ENCODE measurements around the gene IL6ST.

IL6ST gene

DNA sequence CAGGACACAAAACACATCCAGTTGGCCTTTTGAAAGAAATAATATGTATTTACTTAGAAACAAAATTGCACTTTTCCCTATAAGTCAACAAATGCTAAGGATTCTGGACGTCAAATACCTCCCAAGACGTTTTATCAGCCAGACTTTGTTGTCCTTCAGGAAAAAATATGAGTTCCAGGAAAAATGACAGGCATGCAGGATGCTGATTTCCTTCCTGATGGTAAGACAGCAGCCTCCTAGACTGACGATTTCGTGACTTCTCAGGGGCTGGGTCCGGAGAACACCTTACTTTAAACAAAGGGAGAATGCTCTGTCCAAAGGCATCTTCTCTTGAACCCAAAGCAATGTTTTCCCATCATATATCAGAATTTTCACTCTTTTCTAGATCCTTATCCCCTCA is 69.1 kb downstream of the IL6ST start:
- TF ChIP-seq, protein P1, sequence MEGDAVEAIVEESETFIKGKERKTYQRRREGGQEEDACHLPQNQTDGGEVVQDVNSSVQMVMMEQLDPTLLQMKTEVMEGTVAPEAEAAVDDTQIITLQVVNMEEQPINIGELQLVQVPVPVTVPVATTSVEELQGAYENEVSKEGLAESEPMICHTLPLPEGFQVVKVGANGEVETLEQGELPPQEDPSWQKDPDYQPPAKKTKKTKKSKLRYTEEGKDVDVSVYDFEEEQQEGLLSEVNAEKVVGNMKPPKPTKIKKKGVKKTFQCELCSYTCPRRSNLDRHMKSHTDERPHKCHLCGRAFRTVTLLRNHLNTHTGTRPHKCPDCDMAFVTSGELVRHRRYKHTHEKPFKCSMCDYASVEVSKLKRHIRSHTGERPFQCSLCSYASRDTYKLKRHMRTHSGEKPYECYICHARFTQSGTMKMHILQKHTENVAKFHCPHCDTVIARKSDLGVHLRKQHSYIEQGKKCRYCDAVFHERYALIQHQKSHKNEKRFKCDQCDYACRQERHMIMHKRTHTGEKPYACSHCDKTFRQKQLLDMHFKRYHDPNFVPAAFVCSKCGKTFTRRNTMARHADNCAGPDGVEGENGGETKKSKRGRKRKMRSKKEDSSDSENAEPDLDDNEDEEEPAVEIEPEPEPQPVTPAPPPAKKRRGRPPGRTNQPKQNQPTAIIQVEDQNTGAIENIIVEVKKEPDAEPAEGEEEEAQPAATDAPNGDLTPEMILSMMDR (conservative IDR thresholded peaks at IDR 0.05; ENCODE audit: control insufficient read depth, insufficient read depth, low read depth, low read length): no peak
- DNase-seq (ENCODE audit: low read depth): no peak
- no peak overlapping the region for H3K4me3 ChIP-seq (ENCODE audit: control insufficient read depth, low read depth, low read length)

DNA sequence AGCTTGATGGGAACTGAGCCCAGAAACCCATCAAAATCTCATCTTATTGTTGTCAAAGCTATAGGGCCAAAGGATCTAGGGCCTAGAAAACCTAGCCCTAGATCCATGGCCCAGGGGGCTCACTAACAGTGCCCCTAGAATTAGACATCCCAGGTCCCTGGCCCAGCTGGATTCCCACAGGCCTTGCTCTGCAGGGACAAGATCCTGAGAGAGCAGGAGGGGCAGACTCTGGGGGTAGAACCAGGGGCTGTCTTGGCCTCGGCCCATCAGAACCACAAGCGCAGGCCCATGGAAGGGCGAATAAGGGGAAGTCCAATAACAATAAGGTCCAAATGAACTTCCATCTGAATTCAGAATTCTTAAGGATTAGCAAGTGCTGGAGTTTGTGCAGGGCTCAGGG is 69.6 kb downstream of the IL6ST start:
- DNase-seq (ENCODE audit: low read depth): no peak
- no peak overlapping the region for H3K4me3 ChIP-seq (ENCODE audit: control insufficient read depth, low read depth, low read length)
- TF ChIP-seq, protein P1 (conservative IDR thresholded peaks at IDR 0.05; ENCODE audit: control insufficient read depth, insufficient read depth, low read depth, low read length): no peak

DNA sequence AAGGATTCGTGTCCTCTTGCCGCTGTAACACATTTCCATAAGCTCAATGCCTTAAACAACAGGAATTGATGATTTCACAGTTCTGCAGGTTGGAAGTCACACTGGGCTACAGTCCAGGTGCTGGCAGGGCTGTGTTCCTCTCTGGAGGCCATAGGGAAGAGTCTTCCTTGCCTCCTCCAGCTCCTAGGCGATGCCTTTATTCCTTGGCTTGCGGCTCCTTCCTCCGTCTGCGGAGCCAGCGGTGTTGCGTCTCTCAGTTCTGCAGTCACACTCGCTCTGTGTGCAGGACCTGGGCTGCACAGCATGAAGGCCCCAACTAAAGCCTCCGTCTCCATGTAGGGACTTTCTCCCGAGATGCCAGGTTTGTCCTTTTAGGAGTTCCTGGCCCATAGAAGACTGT is 70.0 kb downstream of the IL6ST start:
- H3K4me3 ChIP-seq (ENCODE audit: control insufficient read depth, low read depth, low read length): no peak overlapping the region
- TF ChIP-seq, protein P1 (conservative IDR thresholded peaks at IDR 0.05; ENCODE audit: control insufficient read depth, insufficient read depth, low read depth, low read length): no peak
- DNase-seq (ENCODE audit: low read depth): no peak

DNA sequence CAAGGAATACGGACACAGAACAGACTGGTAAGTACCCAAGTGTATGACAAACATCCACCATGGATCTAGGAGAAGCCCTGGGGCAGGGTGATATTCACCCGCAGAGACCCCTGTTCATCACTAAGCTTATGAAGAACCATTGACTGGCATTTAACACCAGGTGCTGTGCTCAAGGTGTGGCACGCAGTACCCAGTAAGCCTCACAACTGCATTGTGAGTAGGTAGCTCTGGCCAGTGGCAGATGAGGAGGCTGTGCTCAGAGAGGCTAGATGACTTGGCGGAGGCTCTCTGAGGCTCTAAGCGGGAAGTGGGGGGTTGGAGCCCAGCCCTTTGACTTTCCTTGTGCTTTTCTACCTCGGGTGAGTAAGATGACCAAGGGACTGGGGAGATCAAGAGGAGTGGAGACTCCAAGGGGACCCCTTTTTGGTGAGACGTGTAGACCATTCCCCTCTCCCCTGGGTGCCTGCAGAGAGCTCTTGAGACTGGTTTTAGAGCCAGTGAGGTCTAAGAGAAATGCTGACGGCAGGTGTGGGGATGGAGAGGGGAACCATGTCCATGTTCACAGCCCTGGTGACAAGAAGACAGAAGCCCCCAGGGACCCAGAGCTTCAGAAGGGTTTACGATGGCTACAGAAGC is 70.8 kb downstream of the IL6ST start:
- H3K4me3 ChIP-seq (ENCODE audit: control insufficient read depth, low read depth, low read length): no peak overlapping the region
- DNase-seq (ENCODE audit: low read depth): no peak
- TF ChIP-seq, protein P1 (conservative IDR thresholded peaks at IDR 0.05; ENCODE audit: control insufficient read depth, insufficient read depth, low read depth, low read length): no peak

DNA sequence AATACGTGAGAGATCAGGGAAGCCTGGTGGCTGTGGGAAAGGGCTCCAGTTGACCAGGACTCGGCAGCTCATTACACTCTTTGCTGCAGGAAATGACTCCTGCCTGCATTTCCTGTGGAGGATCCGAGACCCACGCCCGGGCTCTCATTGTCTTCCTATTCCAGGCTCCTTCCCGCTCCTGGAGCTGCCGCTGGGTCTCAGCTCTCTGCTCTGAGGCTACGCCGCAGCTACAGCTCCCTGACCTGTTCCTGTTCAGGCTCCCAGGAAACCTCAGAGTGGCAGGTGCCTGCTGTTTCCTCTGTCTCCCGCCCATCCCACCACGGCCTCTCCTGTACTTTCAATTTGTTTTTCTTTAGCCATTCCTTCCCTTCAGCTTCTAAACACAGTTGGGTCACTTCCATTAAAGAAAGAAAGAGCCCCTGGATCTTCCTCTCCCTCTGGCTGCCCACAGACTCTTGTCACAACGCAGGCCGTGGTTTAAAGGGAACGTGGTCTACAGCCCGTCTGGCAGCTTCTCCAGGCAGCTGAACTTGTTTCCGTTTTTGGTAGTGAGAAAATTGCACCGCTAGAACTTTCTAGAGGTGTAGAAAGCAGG is 71.5 kb downstream of the IL6ST start:
- DNase-seq (ENCODE audit: low read depth): no peak
- TF ChIP-seq, protein P1 (conservative IDR thresholded peaks at IDR 0.05; ENCODE audit: control insufficient read depth, insufficient read depth, low read depth, low read length): no peak
- H3K4me3 ChIP-seq (ENCODE audit: control insufficient read depth, low read depth, low read length): no peak overlapping the region

DNA sequence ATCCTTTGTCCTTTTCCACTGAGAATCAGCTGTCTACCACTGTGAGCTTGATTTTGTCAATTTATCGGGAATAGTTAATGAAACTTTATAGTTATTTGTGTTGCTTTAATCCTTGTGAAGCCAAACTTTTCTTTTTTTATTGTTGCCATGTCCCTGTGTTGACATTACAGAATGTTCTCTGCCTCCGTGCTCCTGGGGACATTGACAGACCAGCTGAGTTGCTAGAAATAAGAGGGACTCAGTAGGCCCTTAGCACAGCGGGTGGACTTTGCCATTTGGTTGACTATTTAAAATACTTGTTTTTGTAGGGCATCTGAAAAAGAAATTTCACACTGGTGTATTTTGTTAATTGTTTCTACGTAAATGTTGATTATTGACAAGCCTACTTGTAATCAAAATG is 73.1 kb downstream of the IL6ST start:
- no peak overlapping the region for H3K4me3 ChIP-seq (ENCODE audit: control insufficient read depth, low read depth, low read length)
- TF ChIP-seq, protein P1 (conservative IDR thresholded peaks at IDR 0.05; ENCODE audit: control insufficient read depth, insufficient read depth, low read depth, low read length): no peak
- DNase-seq (ENCODE audit: low read depth): no peak

Data from fibroblast of mammary gland (primary cell).